GM19395 (cell line): Measurements from ENCODE around the gene KLHL35.
"Not testable (repeated sequence)": the region's sequence is repeated elsewhere in the genome, so short reads cannot be mapped to it uniquely, and the experiment has no call there.

ENCODE experiments used
- ATAC-seq: cut with Tn5 transposase; IDR thresholded peaks from one replicate; pipeline ENCODE4 v1.9.1; 2021; ENCODE audit warnings: mild to moderate bottlenecking, moderate library complexity; ENCODE audit not compliant: unreplicated experiment

KLHL35 gene

DNA sequence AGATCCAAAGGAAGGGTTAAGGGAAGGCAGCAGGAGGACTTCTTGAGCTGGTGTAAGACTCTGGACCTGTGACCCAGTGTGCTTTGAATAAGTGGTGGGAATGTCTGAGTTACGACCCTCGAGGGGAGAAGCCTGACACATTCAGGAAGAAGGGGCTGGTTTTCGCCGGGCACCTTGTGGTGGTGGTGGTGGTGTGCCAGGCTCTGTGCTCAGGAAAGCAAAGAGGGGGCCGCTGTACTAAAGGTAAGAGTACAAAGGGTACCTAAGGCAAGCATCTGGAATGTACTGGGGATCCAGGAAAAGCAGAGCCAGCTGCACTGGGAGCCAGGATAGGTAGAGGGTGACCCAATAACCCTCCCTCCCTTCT is 6.3 kb downstream of the KLHL35 start:
- ATAC-seq: no peak

DNA sequence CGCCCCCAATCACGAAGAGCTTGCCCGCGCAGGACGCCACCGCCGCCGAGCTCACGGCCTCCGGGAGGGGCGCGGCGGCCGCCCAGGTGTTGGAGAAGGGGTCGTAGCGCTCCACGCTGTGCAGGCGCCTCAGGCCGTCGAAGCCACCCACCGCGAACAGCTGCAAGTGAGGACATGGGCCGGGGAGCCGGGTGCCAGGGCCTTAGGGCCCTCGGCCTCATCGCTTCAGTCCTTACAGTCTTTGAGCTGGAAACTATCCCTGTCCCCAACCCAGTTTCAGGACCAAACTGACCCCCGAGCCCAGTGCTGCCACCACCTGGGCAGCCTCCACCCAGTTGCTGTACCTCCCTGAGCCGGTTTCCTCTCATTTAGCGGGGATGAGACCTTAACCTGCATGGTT is 7.6 kb downstream of the KLHL35 start:
- no peak for ATAC-seq

DNA sequence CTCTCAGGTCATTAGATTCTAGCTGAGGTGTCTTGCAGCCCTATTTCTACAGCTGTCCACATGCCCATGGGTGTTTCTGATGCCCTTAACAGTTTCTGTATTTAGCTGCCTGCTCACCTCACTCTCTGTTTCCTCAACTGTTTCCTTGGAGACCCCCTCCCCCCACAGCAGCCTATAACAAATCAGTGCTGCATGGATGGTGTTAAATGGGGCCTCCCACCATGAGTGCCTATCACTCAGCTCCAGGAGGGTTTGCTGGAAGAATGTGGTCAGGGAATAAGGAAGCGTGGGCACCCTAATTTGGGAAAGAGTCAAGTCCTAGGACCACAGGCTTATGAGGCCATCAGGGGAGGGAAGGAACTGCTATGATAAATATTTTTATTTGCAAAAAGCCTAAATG is 8.6 kb downstream of the KLHL35 start:
- ATAC-seq: no peak

GRCh38 chr11:75423721-75424120 is 9.3 kb downstream of the KLHL35 start:
- ATAC-seq: no peak

GRCh38 chr11:75422248-75423231 is 10.5 kb downstream of the KLHL35 start:
- no peak for ATAC-seq

GRCh38 chr11:75421902-75422247 is 11.1 kb downstream of the KLHL35 start:
- no peak for ATAC-seq

GRCh38 chr11:75421035-75421602 is 11.9 kb downstream of the KLHL35 start:
- no peak for ATAC-seq

GRCh38 chr11:75420224-75421034 is 12.6 kb downstream of the KLHL35 start:
- no peak for ATAC-seq

DNA sequence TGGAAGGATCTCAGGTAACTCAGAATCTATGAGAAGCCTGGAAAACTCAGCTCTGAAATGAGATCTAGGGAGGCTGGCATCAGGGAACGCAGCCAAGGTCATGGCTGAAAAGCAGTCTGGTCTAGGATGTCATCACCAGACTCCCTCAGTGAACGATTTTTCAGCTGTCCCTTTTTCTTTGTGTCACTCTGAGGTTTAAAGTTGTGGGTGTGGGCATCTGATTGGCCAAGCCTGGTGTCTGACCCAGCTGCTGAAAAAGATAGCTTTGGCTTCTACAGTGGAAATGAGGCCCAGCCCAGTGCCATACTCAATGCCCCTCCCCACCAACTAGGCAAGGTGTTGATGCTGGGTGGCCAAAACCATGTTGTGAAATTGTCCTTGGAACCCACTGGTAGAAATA is 19.1 kb downstream of the KLHL35 start:
- no peak for ATAC-seq

GRCh38 chr11:75413146-75413545 is 19.9 kb downstream of the KLHL35 start:
- ATAC-seq: not testable (repeated sequence)

GRCh38 chr11:75409971-75410370 is 23.0 kb downstream of the KLHL35 start:
- not testable (repeated sequence) for ATAC-seq

- ATAC-seq: no peak
Observed at GRCh38 chr11:75408957-75409219, 24.1 kb downstream of the KLHL35 start.

DNA sequence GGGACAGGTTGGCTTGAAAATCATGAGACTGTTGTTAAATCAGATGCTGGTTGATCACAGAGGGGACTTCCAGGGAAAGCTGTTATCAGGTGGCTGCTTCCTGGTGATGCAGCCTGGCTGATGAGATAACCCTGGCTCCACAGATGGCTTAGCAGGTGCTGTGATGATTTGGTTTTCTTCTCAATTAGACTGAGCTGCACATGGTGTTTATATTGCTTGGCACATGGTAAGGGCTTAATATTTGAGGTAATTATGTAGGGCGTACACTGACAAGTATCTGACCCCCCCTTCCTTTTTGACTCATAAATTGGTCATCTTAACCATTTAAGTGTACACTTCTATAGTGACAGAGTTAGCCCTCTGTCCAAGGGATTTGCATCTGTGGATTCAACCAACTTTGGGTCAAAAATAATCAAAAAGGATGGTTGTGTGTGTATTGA is 26.6 kb downstream of the KLHL35 start:
- no peak for ATAC-seq

- ATAC-seq: no peak
Observed at GRCh38 chr11:75403983-75404658, 28.9 kb downstream of the KLHL35 start.

- ATAC-seq: no peak
Observed at GRCh38 chr11:75403037-75403436, 30.0 kb downstream of the KLHL35 start.

- ATAC-seq: no peak
Observed at GRCh38 chr11:75402002-75402773, 30.8 kb downstream of the KLHL35 start.

DNA sequence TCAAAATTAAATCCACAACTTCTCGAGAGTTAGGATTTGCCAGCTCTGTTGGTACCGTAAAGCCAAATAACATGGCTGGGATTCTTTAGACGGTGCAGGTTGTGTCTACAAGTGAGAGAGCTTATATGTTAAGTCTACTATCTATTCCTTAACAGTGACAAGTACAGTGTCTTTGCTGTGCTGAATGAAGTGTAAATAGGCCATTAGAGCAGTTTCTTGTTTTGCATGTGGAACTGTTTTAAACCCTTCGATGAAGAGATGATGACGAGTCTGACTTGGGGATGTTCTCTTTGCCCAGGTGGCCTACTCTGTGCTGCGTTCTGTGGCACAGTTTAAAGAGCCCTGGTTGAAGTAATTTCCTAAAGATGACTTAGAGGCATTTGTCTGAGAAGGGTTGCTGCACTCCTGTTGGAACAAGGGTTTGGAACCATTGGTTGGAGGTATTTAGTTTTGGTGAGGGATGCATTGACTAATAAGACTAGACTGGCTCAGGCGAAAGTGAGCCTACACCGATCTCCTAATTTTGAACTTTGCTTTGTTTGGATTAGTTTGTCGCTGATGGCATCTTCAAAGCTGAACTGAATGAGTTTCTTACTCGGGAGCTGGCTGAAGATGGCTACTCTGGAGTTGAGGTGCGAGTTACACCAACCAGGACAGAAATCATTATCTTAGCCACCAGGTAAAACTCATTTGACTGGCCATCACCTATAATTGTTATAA is 32.7 kb downstream of the KLHL35 start:
- ATAC-seq: no peak

DNA sequence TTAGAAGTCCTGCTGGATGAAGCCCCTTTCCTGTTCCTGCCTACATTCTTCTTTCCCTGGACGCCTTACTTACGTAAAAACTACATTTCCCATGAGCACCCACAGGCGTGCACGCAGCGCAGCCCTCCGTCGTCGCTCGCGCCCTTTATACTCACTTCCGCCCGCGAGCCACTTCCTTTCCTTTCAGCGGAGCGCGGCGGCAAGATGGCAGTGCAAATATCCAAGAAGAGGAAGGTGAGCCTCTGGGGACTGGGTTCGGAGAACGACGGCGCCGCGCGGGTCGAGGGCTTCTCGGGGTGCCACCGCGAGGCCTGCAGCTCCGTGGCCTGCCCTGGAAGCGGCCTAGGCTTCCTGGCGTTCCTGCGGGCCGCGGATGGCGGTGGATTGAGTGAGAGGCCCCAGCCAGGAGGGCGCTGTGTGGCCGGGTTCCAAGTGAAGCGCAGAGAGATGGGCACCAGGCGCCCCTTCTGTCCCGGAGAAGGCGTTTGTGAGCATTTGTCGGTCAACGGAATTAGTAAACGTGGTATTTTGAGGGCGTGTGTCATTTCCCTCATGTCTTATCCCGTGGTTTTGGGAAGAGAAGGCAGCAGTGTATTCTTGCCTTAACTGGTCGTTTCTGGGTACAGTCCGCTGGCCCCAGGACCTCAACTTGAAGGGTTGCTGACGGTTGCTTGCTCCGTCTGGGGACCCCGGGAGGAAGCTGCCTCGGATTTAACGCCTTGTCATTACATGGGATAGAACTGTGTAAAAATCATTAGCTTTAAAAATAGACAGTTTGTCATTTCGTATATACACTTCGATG is 33.5 kb downstream of the KLHL35 start, which contains the start of gene RPS3:
TSS of gene RPS3 (plus strand) at position 175 of the 802 bp plus-strand sequence. CDS start at position 205, 30 bp downstream.
- ATAC-seq: peak; percentile 93

DNA sequence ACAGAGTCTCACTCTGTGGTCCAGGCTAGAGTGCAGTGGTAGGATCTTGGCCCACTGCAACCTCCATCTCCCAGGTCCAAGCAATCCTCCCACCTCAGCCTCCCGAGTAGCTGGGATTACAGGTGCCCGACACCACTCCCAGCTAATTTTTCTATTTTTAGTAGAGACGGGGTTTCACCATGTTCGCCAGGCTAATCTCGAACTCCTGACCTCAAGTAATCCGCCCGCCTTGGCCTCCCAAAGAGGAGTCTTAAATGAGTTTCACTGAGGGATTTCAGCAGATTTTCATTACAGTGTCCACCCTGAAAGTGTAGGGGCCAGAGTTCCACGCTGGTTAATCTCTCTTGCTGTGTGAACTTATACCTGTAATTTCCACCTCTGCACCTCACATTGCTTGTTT is 34.1 kb downstream of the KLHL35 start:
- ATAC-seq: no peak
